HepG2 (cell line): ENCODE measurements around the gene CMTM4. TPM values are rescaled to one million over a fixed set of nuclear protein-coding genes. Genes with fewer than 3 reads are reported as not detected.

Source experiments
- ATAD3A ChIP-seq: sonication (generic); formaldehyde crosslinking; IDR thresholded peaks from 2 replicates; pipeline ENCODE4 v1.4.0; 2020; ENCODE audit warnings: missing genetic modification reagents
- DNMT1 ChIP-seq: sonication (generic); formaldehyde crosslinking; IDR thresholded peaks from 2 replicates; pipeline ENCODE4 v1.5.1; 2020; ENCODE audit warnings: mild to moderate bottlenecking, missing genetic modification reagents
- HDAC1 ChIP-seq: sonication (generic); formaldehyde crosslinking; IDR thresholded peaks from 2 replicates; pipeline ENCODE4 v1.5.1; 2020; ENCODE audit warnings: mild to moderate bottlenecking, missing genetic modification reagents
- KLF16 ChIP-seq, 2 experiments: sonication (generic) in 1 of 2; formaldehyde crosslinking in 1 of 2; IDR thresholded peaks; 2 replicates each; pipeline versions ENCODE4 v1.6.1 to v1.8.0; 2016 to 2023; ENCODE audit warnings: missing genetic modification reagents in 2 of 2, missing compliant biosample characterization in 1 of 2
- MED1 ChIP-seq: sonication (generic); formaldehyde crosslinking; IDR thresholded peaks from 2 replicates; pipeline ENCODE4 v1.4.0; 2020; ENCODE audit warnings: missing genetic modification reagents
- PRMT3 ChIP-seq: sonication (generic); formaldehyde crosslinking; IDR thresholded peaks from 2 replicates; pipeline ENCODE4 v1.8.1; 2022; ENCODE audit warnings: low read depth, mild to moderate bottlenecking, moderate library complexity, missing genetic modification reagents, borderline replicate concordance
- RELA ChIP-seq: sonication (generic); formaldehyde crosslinking; IDR thresholded peaks from 2 replicates; pipeline ENCODE4 v1.4.0; 2020; ENCODE audit warnings: missing genetic modification reagents
- SMAD1 ChIP-seq: sonication (generic); formaldehyde crosslinking; IDR thresholded peaks from 2 replicates; pipeline ENCODE4 v1.4.0; 2020; ENCODE audit warnings: missing genetic modification reagents, low read depth, mild to moderate bottlenecking, borderline replicate concordance
- SRSF9 ChIP-seq: fragments of 200-400 bp; formaldehyde crosslinking; IDR thresholded peaks from 2 replicates; pipeline ENCODE4 v1.6.1; 2018; ENCODE audit warnings: borderline replicate concordance, mild to moderate bottlenecking, low read depth, low read length; ENCODE audit not compliant: insufficient read depth, poor library complexity, severe bottlenecking
- TEAD3 ChIP-seq: optimal IDR thresholded peaks from 2 replicates; pipeline ENCODE3; 2016; ENCODE audit warnings: borderline replicate concordance
- XBP1 ChIP-seq: sonication (generic); formaldehyde crosslinking; IDR thresholded peaks from 2 replicates; pipeline ENCODE4 v1.5.0; 2020; ENCODE audit warnings: missing genetic modification reagents
- ZFP1 ChIP-seq: IDR thresholded peaks from 2 replicates; pipeline ENCODE4 v1.6.1; 2016
- ZFYVE20 ChIP-seq: sonication (generic); formaldehyde crosslinking; IDR thresholded peaks from 2 replicates; pipeline ENCODE4 v1.8.0; 2023; ENCODE audit warnings: low read depth, mild to moderate bottlenecking, moderate library complexity, missing genetic modification reagents, borderline replicate concordance
- ZKSCAN1 ChIP-seq: fragments of 150-350 bp; IDR thresholded peaks from 2 replicates; pipeline ENCODE4 v1.6.1; 2014; ENCODE audit warnings: low read length
- ZNF160 ChIP-seq: sonication (generic); formaldehyde crosslinking; IDR thresholded peaks from 2 replicates; pipeline ENCODE4 v1.8.0; 2022; ENCODE audit warnings: mild to moderate bottlenecking, inconsistent platforms, missing genetic modification reagents
- ZNF17 ChIP-seq: sonication (generic); formaldehyde crosslinking; IDR thresholded peaks from 2 replicates; pipeline ENCODE4 v1.5.0; 2020; ENCODE audit warnings: mild to moderate bottlenecking, missing genetic modification reagents
- ZNF335 ChIP-seq: sonication (generic); formaldehyde crosslinking; IDR thresholded peaks from 2 replicates; pipeline ENCODE4 v1.4.0; 2020; ENCODE audit warnings: missing genetic modification reagents
- ZNF33B ChIP-seq: sonication (generic); formaldehyde crosslinking; IDR thresholded peaks from 2 replicates; pipeline ENCODE4 v1.5.1; 2020; ENCODE audit warnings: mild to moderate bottlenecking, missing genetic modification reagents
- ZNF460 ChIP-seq: sonication (generic); formaldehyde crosslinking; IDR thresholded peaks from 2 replicates; pipeline ENCODE4 v1.5.1; 2020; ENCODE audit warnings: missing genetic modification reagents, mild to moderate bottlenecking, borderline replicate concordance
- ZNF883 ChIP-seq: sonication (generic); formaldehyde crosslinking; IDR thresholded peaks from 2 replicates; pipeline ENCODE4 v1.5.1; 2020; ENCODE audit warnings: mild to moderate bottlenecking, missing genetic modification reagents; ENCODE audit errors: not compliant biosample characterization
- polyA plus RNA-seq, 8 experiments: library from polyadenylated mRNA; depleted of rRNA in 3 of 8; stranded (reverse) in 7 of 8; unstranded in 1 of 8; fragments of >200 nt; fragmentation: Illumina TruSeq in 4 of 8; extraction: Trizol in 4 of 8; gene quantifications; 2 replicates each; pipeline versions ENCODE4 v1.2.1 to v1.2.3, GENCODE V29; 2011 to 2016; ENCODE audit warnings: low read depth in 4 of 8, missing spikeins in 1 of 8, mixed read lengths in 1 of 8; ENCODE audit not compliant: insufficient read depth in 1 of 8
- total RNA-seq, 5 experiments: library from RNA; depleted of rRNA; stranded (reverse); fragments of >200 nt; fragmentation: Illumina TruSeq; extraction: Trizol; gene quantifications; 2 replicates each; pipeline ENCODE4 v1.2.3, GENCODE V29; 2016; ENCODE audit warnings: low read depth in 1 of 5
- TF ChIP-seq, protein P1 (sequence below): sonication (generic); formaldehyde crosslinking; IDR thresholded peaks from 2 replicates; pipeline ENCODE4 v1.4.0; 2020; ENCODE audit warnings: missing genetic modification reagents
- TF ChIP-seq, protein P2 (sequence below): sonication (generic); formaldehyde crosslinking; IDR thresholded peaks from 2 replicates; pipeline ENCODE4 v1.4.0; 2020; ENCODE audit warnings: missing genetic modification reagents
- TF ChIP-seq, protein P3 (sequence below): sonication (generic); formaldehyde crosslinking; IDR thresholded peaks from 2 replicates; pipeline ENCODE4 v1.5.0; 2020; ENCODE audit warnings: missing genetic modification reagents
- TF ChIP-seq, protein P4 (sequence below): IDR thresholded peaks from 2 replicates; pipeline ENCODE4 v1.6.1; 2016; ENCODE audit warnings: low read depth, borderline replicate concordance
- TF ChIP-seq, protein P5 (sequence below): sonication (generic); formaldehyde crosslinking; IDR thresholded peaks from 2 replicates; pipeline ENCODE4 v1.4.0; 2020; ENCODE audit warnings: mild to moderate bottlenecking, missing genetic modification reagents
- TF ChIP-seq, protein P6 (sequence below): IDR thresholded peaks from 2 replicates; pipeline ENCODE4 v1.6.1; 2012; ENCODE audit warnings: inconsistent platforms

The CMTM4 gene
- total and polyA plus RNA-seq, 2 of the 13 experiments (the other 11 are each of a cell fraction or from before 2014, with no cell fraction given) = 32.0 to 36.3 TPM

DNA sequence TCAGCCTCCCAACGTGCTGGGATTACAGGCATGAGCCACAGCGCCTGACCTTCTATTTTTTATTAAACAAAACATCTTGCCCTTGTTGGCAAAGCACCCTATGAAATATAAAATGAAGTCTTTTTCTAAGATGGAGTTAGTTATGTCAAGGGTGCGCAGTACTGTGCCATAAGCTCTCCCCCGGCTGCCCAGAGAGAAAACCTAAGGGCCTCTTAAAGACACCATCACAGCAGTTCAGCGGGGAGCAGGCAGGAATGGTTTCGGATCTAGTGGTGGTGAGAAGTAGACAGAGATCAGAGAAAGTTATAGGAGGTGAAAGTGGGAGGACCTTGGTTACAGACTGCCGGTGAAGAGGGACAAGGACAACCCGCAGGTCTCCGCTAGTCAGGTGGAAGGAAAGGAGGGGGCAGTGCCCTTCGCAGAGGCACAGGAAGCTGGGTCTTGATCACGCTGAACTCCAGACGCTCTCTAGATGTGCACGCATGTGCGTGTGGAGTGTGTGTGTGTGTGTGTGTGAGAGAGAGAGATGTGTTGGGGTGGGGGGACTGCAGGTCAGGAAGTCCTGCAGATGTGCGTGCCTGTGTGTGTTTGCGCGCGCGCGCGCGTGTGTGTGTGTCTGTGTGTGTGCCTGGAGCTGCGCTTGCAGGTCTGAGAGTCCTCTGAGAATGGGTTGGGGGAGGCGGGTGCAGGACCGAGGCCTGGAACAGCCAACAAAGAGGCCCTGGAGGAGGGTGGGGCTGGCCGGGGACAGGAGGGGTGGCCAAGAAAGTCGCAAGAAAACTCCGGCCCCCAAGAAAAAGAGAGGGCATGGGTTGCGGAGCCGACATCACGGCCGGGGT, 92.8 kb downstream of the CMTM4 start (continued):
- TF ChIP-seq, protein P1, sequence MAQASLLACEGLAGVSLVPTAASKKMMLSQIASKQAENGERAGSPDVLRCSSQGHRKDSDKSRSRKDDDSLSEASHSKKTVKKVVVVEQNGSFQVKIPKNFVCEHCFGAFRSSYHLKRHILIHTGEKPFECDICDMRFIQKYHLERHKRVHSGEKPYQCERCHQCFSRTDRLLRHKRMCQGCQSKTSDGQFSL (CRISPR knock-in tag) = 0 out of 2 replicates have a peak, but pooled peaks have one; percentile 57
- peak; percentile 83 for TF ChIP-seq HDAC1 (CRISPR knock-in tag)
- no peak for TF ChIP-seq ZNF883 (CRISPR knock-in tag)
- TF ChIP-seq, protein P2, sequence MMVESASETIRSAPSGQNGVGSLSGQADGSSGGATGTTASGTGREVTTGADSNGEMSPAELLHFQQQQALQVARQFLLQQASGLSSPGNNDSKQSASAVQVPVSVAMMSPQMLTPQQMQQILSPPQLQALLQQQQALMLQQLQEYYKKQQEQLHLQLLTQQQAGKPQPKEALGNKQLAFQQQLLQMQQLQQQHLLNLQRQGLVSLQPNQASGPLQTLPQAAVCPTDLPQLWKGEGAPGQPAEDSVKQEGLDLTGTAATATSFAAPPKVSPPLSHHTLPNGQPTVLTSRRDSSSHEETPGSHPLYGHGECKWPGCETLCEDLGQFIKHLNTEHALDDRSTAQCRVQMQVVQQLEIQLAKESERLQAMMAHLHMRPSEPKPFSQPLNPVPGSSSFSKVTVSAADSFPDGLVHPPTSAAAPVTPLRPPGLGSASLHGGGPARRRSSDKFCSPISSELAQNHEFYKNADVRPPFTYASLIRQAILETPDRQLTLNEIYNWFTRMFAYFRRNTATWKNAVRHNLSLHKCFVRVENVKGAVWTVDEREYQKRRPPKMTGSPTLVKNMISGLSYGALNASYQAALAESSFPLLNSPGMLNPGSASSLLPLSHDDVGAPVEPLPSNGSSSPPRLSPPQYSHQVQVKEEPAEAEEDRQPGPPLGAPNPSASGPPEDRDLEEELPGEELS (CRISPR knock-in tag) = peak; percentile 34; the same call in 1 of the 2 replicates
- 0 out of 2 replicates have a peak, but pooled peaks have one; percentile 16 for TF ChIP-seq RELA (CRISPR knock-in tag)
- TF ChIP-seq, protein P3, sequence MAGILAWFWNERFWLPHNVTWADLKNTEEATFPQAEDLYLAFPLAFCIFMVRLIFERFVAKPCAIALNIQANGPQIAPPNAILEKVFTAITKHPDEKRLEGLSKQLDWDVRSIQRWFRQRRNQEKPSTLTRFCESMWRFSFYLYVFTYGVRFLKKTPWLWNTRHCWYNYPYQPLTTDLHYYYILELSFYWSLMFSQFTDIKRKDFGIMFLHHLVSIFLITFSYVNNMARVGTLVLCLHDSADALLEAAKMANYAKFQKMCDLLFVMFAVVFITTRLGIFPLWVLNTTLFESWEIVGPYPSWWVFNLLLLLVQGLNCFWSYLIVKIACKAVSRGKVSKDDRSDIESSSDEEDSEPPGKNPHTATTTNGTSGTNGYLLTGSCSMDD (CRISPR knock-in tag) = no peak
- TF ChIP-seq DNMT1 (CRISPR knock-in tag) = peak; percentile 58; the same call in 1 of the 2 replicates
- peak; percentile 92; the same call in 1 of the 2 replicates for TF ChIP-seq SMAD1 (CRISPR knock-in tag)
- no peak for TF ChIP-seq PRMT3 (CRISPR knock-in tag)
- 0 out of 2 replicates have a peak, but pooled peaks have one; percentile 23 for TF ChIP-seq ZNF160 (CRISPR knock-in tag)
- TF ChIP-seq ZNF33B = peak; percentile 49; the same call in 1 of the 2 replicates
- peak; percentile 49 for TF ChIP-seq MED1 (CRISPR knock-in tag)
- TF ChIP-seq XBP1 (CRISPR knock-in tag) = no peak
- TF ChIP-seq, protein P4, sequence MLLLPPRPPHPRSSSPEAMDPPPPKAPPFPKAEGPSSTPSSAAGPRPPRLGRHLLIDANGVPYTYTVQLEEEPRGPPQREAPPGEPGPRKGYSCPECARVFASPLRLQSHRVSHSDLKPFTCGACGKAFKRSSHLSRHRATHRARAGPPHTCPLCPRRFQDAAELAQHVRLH (CRISPR knock-in tag) = peak; percentile 79; the same call in 1 of the 2 replicates
- no peak for TF ChIP-seq ZFYVE20 (CRISPR knock-in tag)
- TF ChIP-seq TEAD3 (CRISPR knock-in tag) = no peak
- TF ChIP-seq ZFP1 (CRISPR knock-in tag) = 0 out of 2 replicates have a peak, but pooled peaks have one; percentile 24
- TF ChIP-seq ZNF460 (CRISPR knock-in tag) = peak; percentile 24; the same call in 1 of the 2 replicates
- no peak for TF ChIP-seq KLF16 (CRISPR knock-in tag; IDR thresholded peaks at IDR 0.05)
- TF ChIP-seq, protein P5, sequence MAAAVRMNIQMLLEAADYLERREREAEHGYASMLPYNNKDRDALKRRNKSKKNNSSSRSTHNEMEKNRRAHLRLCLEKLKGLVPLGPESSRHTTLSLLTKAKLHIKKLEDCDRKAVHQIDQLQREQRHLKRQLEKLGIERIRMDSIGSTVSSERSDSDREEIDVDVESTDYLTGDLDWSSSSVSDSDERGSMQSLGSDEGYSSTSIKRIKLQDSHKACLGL (CRISPR knock-in tag) = peak; percentile 25; the same call in 1 of the 2 replicates
- no peak for TF ChIP-seq ATAD3A
- TF ChIP-seq, protein P6, sequence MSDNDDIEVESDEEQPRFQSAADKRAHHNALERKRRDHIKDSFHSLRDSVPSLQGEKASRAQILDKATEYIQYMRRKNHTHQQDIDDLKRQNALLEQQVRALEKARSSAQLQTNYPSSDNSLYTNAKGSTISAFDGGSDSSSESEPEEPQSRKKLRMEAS = peak; percentile 74
- TF ChIP-seq ZNF17 (CRISPR knock-in tag) = no peak
- TF ChIP-seq SRSF9 = no peak
- peak; percentile 78; the same call in 1 of the 2 replicates for TF ChIP-seq ZNF335 (CRISPR knock-in tag)
- no peak for TF ChIP-seq ZKSCAN1
